Esophagus muscularis mucosa (tissue), 4 donors: ENCODE measurements around the gene NANP.

Source experiments
- CTCF ChIP-seq, 3 experiments: fragments of 200-600 bp in 2 of 3; fragments of 450-650 bp in 1 of 3; sonication (generic) in 2 of 3; IDR thresholded peaks; one replicate each; pipeline ENCODE4 v1.5.1; 2017 to 2019; ENCODE audit warnings: antibody characterized with exemption in 3 of 3, mild to moderate bottlenecking in 2 of 3, moderate library complexity in 1 of 3
- EP300 ChIP-seq: sonication (generic); formaldehyde crosslinking; IDR thresholded peaks from one replicate; pipeline ENCODE4 v1.6.1; 2017; ENCODE audit warnings: antibody characterized with exemption
- POLR2A ChIP-seq: fragments of 450-650 bp; IDR thresholded peaks from one replicate; pipeline ENCODE4 v1.6.1; 2017; ENCODE audit warnings: antibody characterized with exemption, moderate library complexity, mild to moderate bottlenecking, low read depth
- POLR2AphosphoS5 ChIP-seq, 2 donors: sonication (generic); formaldehyde crosslinking; IDR thresholded peaks; one replicate each; pipeline ENCODE4 v1.6.1; 2017; ENCODE audit warnings: antibody characterized with exemption in 2 of 2

DNA sequence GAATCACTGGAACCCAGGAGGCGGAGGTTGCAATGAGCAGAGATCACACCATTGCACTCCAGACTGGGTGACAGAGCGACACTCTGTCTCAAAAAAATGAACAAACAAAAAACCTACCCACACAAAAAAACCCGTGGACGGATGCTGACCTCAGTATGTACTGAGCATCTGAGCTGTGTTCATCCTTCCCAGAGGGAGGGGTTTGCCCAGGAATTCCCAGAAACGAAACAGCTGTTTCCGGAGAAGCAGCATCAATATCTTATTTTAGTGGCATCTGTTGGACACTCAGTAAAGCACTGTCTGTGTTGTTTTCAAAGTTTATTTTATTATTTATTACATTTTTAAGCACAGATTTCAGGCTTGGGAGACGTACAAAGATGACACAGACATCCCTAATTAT, 18.7 kb downstream of the NANP start:
- TF ChIP-seq POLR2A (no peak), CTCF (IDR thresholded peaks at IDR 0.05) (no peak), POLR2AphosphoS5 (IDR thresholded peaks at IDR 0.05) (no peak), EP300 (no peak)
